Adrenal gland (tissue), 5 donors: ENCODE results near the gene ZNF491.

Experiments
- POLR2A ChIP-seq, 2 donors: fragments of 450-650 bp; IDR thresholded peaks; one replicate each; pipeline ENCODE4 v1.6.1; 2017; ENCODE audit warnings: antibody characterized with exemption in 2 of 2, mild to moderate bottlenecking in 2 of 2, moderate library complexity in 1 of 2
- TF ChIP-seq, protein P1 (sequence below), 6 experiments: fragments of 450-650 bp in 4 of 6; fragments of 200-600 bp in 2 of 6; sonication (generic) in 1 of 6; IDR thresholded peaks; 1 replicate in 5 of 6; 2 replicates in 1 of 6; pipeline versions ENCODE4 v1.5.1 to v1.8.0; 2016 to 2021; ENCODE audit warnings: antibody characterized with exemption in 6 of 6, mild to moderate bottlenecking in 2 of 6, moderate library complexity in 1 of 6
- donor health status: DM: no; HTN: no; CAD: no.

DNA sequence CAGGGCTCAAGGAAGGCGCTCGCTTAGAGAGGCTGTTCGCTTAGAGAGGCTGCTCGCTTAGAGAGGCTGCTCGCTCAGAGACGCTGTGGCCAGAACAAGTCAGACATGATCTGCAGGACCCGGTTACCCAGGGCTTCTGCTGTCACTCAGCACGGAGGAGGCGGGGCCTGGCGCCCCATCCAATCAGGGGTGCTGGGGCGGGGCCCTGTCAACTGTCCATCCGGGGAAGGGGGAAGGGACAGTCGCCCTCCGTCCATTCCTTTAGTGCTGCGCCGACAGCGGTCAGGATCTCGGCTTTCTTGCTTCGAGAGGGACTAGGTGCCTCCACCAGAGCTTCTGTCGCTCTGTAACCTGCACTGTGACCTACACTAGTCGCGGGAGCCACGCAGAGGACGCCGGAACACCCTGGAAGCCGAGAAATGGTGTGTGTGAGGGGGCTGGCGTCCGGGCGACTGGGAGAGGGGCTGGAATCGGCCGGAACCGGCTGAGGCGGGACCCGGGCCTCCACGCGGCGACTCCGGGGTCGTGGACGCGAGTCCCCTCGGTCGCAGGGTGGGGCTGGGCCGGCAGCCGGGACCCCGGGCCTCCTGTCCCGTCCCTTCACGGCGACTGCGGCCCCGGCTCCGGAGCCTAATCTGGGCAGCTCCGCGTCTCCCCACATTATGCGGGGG lies 15.8 kb downstream of the ZNF491 start, which contains the start of gene ZNF440:
- TF ChIP-seq, protein P1, sequence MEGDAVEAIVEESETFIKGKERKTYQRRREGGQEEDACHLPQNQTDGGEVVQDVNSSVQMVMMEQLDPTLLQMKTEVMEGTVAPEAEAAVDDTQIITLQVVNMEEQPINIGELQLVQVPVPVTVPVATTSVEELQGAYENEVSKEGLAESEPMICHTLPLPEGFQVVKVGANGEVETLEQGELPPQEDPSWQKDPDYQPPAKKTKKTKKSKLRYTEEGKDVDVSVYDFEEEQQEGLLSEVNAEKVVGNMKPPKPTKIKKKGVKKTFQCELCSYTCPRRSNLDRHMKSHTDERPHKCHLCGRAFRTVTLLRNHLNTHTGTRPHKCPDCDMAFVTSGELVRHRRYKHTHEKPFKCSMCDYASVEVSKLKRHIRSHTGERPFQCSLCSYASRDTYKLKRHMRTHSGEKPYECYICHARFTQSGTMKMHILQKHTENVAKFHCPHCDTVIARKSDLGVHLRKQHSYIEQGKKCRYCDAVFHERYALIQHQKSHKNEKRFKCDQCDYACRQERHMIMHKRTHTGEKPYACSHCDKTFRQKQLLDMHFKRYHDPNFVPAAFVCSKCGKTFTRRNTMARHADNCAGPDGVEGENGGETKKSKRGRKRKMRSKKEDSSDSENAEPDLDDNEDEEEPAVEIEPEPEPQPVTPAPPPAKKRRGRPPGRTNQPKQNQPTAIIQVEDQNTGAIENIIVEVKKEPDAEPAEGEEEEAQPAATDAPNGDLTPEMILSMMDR (IDR thresholded peaks at IDR 0.05) = no peak
- peak; percentile 51 to 89 for TF ChIP-seq POLR2A (IDR thresholded peaks at IDR 0.05)
